Measurements from ENCODE around the gene KCP. TPM values are rescaled to one million over a fixed set of nuclear protein-coding genes. Genes with fewer than 3 reads are reported as not detected.

Gene KCP
- total RNA-seq, 4 donors from 2014 or later: 0.47 to 1.5 (median 0.87) TPM

- peaks cover 13 to 44% (median 14%) of the 10 kb centered on the region in 3 donors for H3K4me1 ChIP-seq
- no peaks in the 10 kb centered on the region for H3K9me3 ChIP-seq
- H3K36me3 ChIP-seq: no peaks in the 10 kb centered on the region
- intact Hi-C loops (cut with DNase I): no loop called here
- no peak for TF ChIP-seq CTCF (IDR thresholded peaks at IDR 0.05)
- TF ChIP-seq POLR2A (IDR thresholded peaks at IDR 0.05): no peak
- 75 to 86% methylated on average over 1 of the region's 1 CpG for WGBS, 2 donors
- H3K27me3 ChIP-seq: peaks cover 0 to 39% (median 0%) of the 10 kb centered on the region in 4 donors
- no peak overlapping the region for H3K4me3 ChIP-seq
- peak overlapping the region in 3 of 4 donors; percentile 58 to 81 (median 62) for H3K27ac ChIP-seq
- no peak for DNase-seq
Observed at GRCh38 chr7:128826916-128827247, 83.6 kb downstream of the KCP start.

Other genes with a start within 250 kb of the KCP start
- under 1 TPM in 3 of 4 donors, not detected in 1; 0.19 to 0.38 (median 0.35) TPM for gene GARIN1A, start 238.4 kb downstream of the KCP start, total RNA-seq
- gene CALU, start 171.3 kb downstream of the KCP start, total RNA-seq: 10 to 100 TPM; 23.5 to 66.6 (median 50.8) TPM
- gene OPN1SW, start 134.9 kb downstream of the KCP start, total RNA-seq: not detected
- 1 to 10 TPM in 2 of 4 donors, under 1 TPM in 2; 0.09 to 5.1 (median 2.2) TPM for gene CCDC136, start 118.7 kb downstream of the KCP start, total RNA-seq
- gene FLNC, start 80.3 kb downstream of the KCP start, total RNA-seq: 10 to 100 TPM in 2 of 4 donors, 1 to 10 TPM in 2; 3.0 to 27.3 (median 7.5) TPM
- gene ATP6V1F, start 47.9 kb downstream of the KCP start, total RNA-seq: 100 to 1,000 TPM; 103 to 148 (median 130) TPM
- gene IRF5, start 27.2 kb upstream of the KCP start, total RNA-seq: 10 to 100 TPM; 12.2 to 20.5 (median 16.9) TPM
- 10 to 100 TPM; 26.4 to 49.6 (median 39.3) TPM for gene TNPO3, start 144.4 kb upstream of the KCP start, total RNA-seq
- gene TSPAN33, start 234.0 kb upstream of the KCP start, total RNA-seq: 1 to 10 TPM in 3 of 4 donors, under 1 TPM in 1; 0.44 to 5.9 (median 4.0) TPM

All from esophagus squamous epithelium (tissue), 5 donors.